ENCODE data around the gene JUND.

DNA sequence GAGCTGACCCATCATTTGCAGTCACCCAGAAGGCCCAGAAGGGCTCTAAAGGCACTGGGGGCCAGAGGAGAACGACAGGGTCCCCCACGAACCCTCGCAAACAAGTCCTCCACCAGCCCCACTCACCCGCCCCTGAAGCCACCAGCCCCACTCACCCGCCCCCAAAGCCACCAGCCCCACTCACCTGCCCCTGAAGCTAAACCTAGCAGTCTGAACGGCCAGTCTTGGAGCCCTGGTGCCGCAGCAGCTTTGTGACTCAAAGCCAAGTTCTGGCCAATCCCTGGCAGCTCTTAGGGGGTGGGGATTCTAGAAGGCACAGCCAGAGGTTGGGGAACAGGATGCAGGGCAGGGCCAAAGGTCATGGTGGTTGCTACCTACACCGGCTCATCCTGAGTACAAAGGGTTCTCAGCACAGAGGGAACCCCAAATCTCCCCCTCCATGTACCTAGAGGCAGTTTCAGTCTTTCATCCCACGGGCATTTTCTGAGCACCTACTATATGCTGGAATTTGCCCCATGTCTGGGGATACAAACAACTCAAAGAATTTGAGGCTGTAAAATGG is 7.1 kb downstream of the JUND start, which contains the start of gene IQCN:
- no peak for TF ChIP-seq EZH2phosphoT487 (IDR thresholded peaks at IDR 0.05; ENCODE audit: borderline replicate concordance)
- TF ChIP-seq POLR2A (IDR thresholded peaks at IDR 0.05; ENCODE audit: borderline replicate concordance, extremely low read depth, insufficient read depth, insufficient read length): no peak
- no peak; the same call in 1 of the 2 replicates for TF ChIP-seq POLR2AphosphoS5 (IDR thresholded peaks at IDR 0.05; ENCODE audit: low read depth, low read length)
- TF ChIP-seq, protein P1, sequence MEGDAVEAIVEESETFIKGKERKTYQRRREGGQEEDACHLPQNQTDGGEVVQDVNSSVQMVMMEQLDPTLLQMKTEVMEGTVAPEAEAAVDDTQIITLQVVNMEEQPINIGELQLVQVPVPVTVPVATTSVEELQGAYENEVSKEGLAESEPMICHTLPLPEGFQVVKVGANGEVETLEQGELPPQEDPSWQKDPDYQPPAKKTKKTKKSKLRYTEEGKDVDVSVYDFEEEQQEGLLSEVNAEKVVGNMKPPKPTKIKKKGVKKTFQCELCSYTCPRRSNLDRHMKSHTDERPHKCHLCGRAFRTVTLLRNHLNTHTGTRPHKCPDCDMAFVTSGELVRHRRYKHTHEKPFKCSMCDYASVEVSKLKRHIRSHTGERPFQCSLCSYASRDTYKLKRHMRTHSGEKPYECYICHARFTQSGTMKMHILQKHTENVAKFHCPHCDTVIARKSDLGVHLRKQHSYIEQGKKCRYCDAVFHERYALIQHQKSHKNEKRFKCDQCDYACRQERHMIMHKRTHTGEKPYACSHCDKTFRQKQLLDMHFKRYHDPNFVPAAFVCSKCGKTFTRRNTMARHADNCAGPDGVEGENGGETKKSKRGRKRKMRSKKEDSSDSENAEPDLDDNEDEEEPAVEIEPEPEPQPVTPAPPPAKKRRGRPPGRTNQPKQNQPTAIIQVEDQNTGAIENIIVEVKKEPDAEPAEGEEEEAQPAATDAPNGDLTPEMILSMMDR (IDR thresholded peaks at IDR 0.05 in 2 of 3, conservative IDR thresholded peaks at IDR 0.05 in 1 of 3; ENCODE audit: borderline replicate concordance in 1 of 3, insufficient read depth in 1 of 3, low read depth in 2 of 3, low read length in 2 of 3): no peak
- no peak for TF ChIP-seq RAD21 (IDR thresholded peaks at IDR 0.05; ENCODE audit: low read depth)
- TF ChIP-seq SIN3A (IDR thresholded peaks at IDR 0.05; ENCODE audit: low read depth): no peak
- no peak for TF ChIP-seq EZH2 (IDR thresholded peaks at IDR 0.05)
- no peak for TF ChIP-seq ZNF274 (IDR thresholded peaks at IDR 0.05; ENCODE audit: low read depth, low read length)
- no peak for TF ChIP-seq MAX (IDR thresholded peaks at IDR 0.05)
- no peak for TF ChIP-seq JUND (IDR thresholded peaks at IDR 0.05)

All from HCT116 (cell line).